Measurements from ENCODE around the gene TGIF1.

GRCh38 chr18:3472681-3473544 is 22.9 kb downstream of the TGIF1 start:
- TF ChIP-seq HNRNPL (IDR thresholded peaks at IDR 0.05; ENCODE audit: low read depth, low read length) (no peak), XRCC5 (IDR thresholded peaks at IDR 0.05; ENCODE audit: low read depth, low read length) (no peak), CBFB (CRISPR knock-in tag; IDR thresholded peaks at IDR 0.05) (no peak)
- TF ChIP-seq, protein P1, sequence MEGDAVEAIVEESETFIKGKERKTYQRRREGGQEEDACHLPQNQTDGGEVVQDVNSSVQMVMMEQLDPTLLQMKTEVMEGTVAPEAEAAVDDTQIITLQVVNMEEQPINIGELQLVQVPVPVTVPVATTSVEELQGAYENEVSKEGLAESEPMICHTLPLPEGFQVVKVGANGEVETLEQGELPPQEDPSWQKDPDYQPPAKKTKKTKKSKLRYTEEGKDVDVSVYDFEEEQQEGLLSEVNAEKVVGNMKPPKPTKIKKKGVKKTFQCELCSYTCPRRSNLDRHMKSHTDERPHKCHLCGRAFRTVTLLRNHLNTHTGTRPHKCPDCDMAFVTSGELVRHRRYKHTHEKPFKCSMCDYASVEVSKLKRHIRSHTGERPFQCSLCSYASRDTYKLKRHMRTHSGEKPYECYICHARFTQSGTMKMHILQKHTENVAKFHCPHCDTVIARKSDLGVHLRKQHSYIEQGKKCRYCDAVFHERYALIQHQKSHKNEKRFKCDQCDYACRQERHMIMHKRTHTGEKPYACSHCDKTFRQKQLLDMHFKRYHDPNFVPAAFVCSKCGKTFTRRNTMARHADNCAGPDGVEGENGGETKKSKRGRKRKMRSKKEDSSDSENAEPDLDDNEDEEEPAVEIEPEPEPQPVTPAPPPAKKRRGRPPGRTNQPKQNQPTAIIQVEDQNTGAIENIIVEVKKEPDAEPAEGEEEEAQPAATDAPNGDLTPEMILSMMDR (IDR thresholded peaks at IDR 0.05 in 2 of 3, conservative IDR thresholded peaks at IDR 0.05 in 1 of 3; ENCODE audit: insufficient read depth in 2 of 3, low read depth in 1 of 3, low read length in 3 of 3), result no peak

Measured in K562 (cell line).